IMR-90 (cell line): ENCODE measurements around the gene IL12RB1.

ENCODE experiments used
- FOS ChIP-seq: fragments of 150-350 bp; IDR thresholded peaks from 2 replicates; pipeline ENCODE4 v1.6.1; 2016; ENCODE audit warnings: low read depth, low read length
- MAZ ChIP-seq: IDR thresholded peaks from 2 replicates; pipeline ENCODE4 v1.6.1; 2012; ENCODE audit warnings: low read depth, mild to moderate bottlenecking, low read length, improper control_type of control experiment, moderate library complexity, borderline replicate concordance
- MXI1 ChIP-seq: IDR thresholded peaks from 2 replicates; pipeline ENCODE4 v1.6.1; 2012; ENCODE audit warnings: low read depth, mild to moderate bottlenecking, low read length, moderate library complexity, borderline replicate concordance
- POLR2A ChIP-seq: IDR thresholded peaks from 2 replicates; pipeline ENCODE4 v1.6.1; 2012; ENCODE audit warnings: mild to moderate bottlenecking, low read depth, low read length
- RFX5 ChIP-seq: IDR thresholded peaks from 2 replicates; pipeline ENCODE4 v1.8.0; 2012; ENCODE audit warnings: low read depth, mild to moderate bottlenecking, low read length, moderate library complexity
- SMC3 ChIP-seq: fragments of 150-350 bp; IDR thresholded peaks from 2 replicates; pipeline ENCODE4 v1.6.1; 2016; ENCODE audit warnings: low read depth, mild to moderate bottlenecking, antibody characterized with exemption, low read length, moderate library complexity
- TF ChIP-seq, protein P1 (sequence below): conservative IDR thresholded peaks from 2 replicates; pipeline ENCODE4 v1.5.1; 2012; ENCODE audit warnings: mild to moderate bottlenecking, low read depth, low read length, improper control_type of control experiment
- TF ChIP-seq, protein P2 (sequence below): fragments of 150-350 bp; IDR thresholded peaks from 2 replicates; pipeline ENCODE4 v1.6.1; 2017; ENCODE audit warnings: mild to moderate bottlenecking, antibody characterized with exemption, low read length, low read depth

GRCh38 chr19:18029617-18030338, 57.0 kb downstream of the IL12RB1 start:
- TF ChIP-seq, protein P1, sequence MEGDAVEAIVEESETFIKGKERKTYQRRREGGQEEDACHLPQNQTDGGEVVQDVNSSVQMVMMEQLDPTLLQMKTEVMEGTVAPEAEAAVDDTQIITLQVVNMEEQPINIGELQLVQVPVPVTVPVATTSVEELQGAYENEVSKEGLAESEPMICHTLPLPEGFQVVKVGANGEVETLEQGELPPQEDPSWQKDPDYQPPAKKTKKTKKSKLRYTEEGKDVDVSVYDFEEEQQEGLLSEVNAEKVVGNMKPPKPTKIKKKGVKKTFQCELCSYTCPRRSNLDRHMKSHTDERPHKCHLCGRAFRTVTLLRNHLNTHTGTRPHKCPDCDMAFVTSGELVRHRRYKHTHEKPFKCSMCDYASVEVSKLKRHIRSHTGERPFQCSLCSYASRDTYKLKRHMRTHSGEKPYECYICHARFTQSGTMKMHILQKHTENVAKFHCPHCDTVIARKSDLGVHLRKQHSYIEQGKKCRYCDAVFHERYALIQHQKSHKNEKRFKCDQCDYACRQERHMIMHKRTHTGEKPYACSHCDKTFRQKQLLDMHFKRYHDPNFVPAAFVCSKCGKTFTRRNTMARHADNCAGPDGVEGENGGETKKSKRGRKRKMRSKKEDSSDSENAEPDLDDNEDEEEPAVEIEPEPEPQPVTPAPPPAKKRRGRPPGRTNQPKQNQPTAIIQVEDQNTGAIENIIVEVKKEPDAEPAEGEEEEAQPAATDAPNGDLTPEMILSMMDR = no peak
- TF ChIP-seq MAZ (no peak), POLR2A (no peak), SMC3 (no peak), MXI1 (no peak), RFX5 (no peak), FOS (peak; percentile 12; the same call in 1 of the 2 replicates)
- TF ChIP-seq, protein P2, sequence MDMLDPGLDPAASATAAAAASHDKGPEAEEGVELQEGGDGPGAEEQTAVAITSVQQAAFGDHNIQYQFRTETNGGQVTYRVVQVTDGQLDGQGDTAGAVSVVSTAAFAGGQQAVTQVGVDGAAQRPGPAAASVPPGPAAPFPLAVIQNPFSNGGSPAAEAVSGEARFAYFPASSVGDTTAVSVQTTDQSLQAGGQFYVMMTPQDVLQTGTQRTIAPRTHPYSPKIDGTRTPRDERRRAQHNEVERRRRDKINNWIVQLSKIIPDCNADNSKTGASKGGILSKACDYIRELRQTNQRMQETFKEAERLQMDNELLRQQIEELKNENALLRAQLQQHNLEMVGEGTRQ = no peak
